ENCODE data around the gene SORCS1.

- TF ChIP-seq EZH2 (IDR thresholded peaks at IDR 0.05; ENCODE audit: borderline replicate concordance, low read length) (no peak), CTCF (IDR thresholded peaks at IDR 0.05; ENCODE audit: low read length) (no peak)
Observed at GRCh38 chr10:107072786-107073185, 91.7 kb downstream of the SORCS1 start.
